HG02588 (cell line): ENCODE results near the gene COX20.
A peak's percentile ranks its signal among the peaks of the same experiment; 100 is the strongest.
"Not testable (repeated sequence)": the region's sequence is repeated elsewhere in the genome, so short reads cannot be mapped to it uniquely, and the experiment has no call there.

Experiments used
- ATAC-seq: cut with Tn5 transposase; IDR thresholded peaks from one replicate; pipeline ENCODE4 v1.9.1; 2021; ENCODE audit warnings: mild to moderate bottlenecking, moderate library complexity; ENCODE audit not compliant: unreplicated experiment

Gene COX20, protein sequence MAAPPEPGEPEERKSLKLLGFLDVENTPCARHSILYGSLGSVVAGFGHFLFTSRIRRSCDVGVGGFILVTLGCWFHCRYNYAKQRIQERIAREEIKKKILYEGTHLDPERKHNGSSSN

GRCh38 chr1:244835276-244836134 is at the start of gene COX20:
Gene COX20, plus strand, starts transcription at chr1:244835658. Its CDS starts 57 bp downstream, at chr1:244835715.
- ATAC-seq = peak; percentile 62

GRCh38 chr1:244788493-244789275 is 46.8 kb upstream of the COX20 start:
- no peak for ATAC-seq

- ATAC-seq = no peak
Observed at GRCh38 chr1:244789276-244789580, 46.2 kb upstream of the COX20 start.

DNA sequence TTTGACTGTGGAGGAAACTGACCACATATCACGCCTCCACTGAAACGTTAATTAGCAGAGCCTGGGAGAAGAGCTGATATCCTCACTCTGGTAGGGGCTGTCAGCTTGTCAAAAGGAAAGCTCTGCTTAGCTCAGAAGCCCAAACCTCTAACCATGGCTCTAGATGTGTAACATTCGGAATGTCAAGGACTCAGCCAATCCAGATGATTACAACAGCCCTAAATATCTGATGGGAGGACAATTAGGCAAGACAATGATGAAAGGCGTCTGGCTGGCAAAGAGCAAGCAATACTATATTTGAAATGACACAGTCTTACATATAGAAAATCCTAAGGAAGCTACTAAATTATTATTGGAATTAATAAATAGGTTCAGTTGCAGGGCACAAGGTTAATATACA is 45.7 kb upstream of the COX20 start:
- ATAC-seq = no peak

DNA sequence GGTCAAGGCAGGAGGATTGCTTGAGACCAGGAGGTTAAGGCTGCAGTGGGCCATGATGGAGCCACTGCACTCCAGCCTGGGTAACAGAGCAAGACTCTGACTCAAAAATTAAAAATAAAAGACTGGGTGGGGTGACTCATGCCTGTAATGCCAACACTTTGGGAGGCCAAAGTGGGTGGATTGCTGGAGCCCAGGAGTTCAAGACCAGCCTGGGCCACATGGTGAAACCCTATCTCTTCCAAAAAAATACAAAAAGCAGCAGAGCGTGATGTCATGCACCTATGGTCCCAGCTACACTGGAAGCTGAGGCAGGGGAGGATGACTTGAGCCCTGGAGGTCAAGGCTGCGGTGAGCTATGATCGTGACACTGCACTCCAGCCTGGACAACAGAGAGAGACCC is 44.4 kb upstream of the COX20 start:
- no peak for ATAC-seq

- ATAC-seq = no peak
Observed at GRCh38 chr1:244792188-244792850, 43.1 kb upstream of the COX20 start.

GRCh38 chr1:244794071-244794470 is 41.4 kb upstream of the COX20 start:
- no peak for ATAC-seq

DNA sequence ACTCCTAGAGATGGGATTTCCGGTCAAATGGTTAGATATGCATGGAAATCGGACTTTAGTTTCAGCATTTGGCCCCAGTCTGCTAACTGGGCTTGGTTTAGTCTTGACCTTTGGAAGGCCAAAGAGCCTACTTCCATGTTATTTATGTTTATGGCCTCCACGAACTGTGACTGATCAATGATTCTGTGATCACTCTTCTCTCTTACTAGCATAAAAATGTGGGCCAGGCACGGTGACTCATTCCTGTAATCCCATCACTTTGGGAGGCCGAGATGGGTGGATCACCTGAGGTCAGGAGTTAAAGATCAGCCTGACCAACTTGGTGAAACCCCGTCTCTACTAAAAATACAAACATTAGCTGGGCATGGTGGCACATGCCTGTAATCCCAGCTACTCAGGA is 40.9 kb upstream of the COX20 start:
- ATAC-seq = not testable (repeated sequence)

DNA sequence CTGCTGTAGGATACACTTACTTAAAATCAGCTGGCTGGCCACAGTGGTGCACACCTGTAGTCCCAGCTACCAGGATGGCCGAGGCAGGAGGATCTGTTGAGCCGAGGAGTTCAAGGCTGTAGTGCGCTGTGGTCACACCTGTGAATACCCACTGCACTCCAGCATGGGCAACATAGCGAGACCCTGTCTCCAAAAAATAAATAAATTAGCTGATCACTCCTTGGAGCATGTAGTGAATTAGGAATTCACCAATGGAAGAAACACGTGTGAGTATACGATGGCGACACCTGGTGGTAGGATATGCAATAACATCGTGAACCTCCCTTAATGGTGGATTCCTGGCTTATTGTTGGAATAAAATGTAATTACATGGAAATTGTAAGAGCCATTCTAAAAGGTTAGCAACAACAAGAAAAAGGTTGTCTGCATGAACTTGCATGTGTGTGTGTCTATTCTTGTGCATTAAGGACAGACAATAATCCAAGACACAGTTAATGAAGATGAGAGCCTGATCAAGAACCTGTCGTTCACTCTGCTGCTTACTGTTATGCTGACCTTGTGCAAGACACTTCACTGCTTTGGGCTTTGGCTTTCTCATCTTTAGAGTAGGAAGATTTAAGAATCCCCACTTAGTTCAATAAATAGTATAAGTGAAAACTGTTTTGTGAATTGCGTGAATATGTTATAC is 38.6 kb upstream of the COX20 start:
- no peak for ATAC-seq

GRCh38 chr1:244800821-244801220 is 34.6 kb upstream of the COX20 start:
- no peak for ATAC-seq

GRCh38 chr1:244801246-244801645 is 34.2 kb upstream of the COX20 start:
- ATAC-seq = peak; percentile 70

DNA sequence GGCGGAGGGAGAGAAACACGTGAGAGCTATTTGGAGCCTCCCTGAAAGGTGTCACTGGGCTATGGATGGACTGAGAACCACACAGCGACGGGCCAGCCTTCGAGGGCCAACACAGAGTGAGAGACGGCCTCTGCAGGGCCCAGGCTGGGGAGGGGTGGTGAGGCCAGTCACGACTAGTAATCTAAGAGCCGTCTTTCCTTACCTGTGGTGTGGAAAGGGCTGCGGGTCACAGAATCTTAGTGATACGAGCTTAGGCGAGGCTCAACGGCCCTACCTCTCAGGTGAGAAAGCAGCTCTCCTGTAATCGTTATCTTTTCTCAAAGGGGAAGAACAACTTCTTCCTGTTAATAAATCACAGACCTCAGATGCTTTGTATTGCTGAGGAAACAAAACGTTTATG is 33.4 kb upstream of the COX20 start:
- ATAC-seq = no peak

- ATAC-seq = no peak
Observed at GRCh38 chr1:244802556-244803239, 32.8 kb upstream of the COX20 start.

DNA sequence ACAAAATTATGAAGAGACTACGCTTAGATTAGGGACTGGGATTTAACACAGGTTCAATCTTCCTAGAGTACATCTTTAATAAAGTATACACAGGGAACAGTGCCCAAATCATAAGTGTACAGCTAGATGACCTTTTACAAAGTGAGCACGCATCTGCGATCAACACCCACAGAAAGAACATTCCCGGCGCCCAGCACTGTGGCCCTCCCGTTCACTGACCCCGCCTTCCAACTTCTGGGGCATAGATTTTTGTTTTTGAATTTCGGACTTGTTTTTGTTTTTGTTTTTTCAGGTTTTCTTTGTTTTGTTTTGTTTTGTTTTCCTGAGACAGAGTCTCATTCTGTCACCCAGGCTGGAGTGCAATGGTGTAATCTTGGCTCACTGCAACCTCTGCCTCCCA is 30.6 kb upstream of the COX20 start:
- no peak for ATAC-seq

DNA sequence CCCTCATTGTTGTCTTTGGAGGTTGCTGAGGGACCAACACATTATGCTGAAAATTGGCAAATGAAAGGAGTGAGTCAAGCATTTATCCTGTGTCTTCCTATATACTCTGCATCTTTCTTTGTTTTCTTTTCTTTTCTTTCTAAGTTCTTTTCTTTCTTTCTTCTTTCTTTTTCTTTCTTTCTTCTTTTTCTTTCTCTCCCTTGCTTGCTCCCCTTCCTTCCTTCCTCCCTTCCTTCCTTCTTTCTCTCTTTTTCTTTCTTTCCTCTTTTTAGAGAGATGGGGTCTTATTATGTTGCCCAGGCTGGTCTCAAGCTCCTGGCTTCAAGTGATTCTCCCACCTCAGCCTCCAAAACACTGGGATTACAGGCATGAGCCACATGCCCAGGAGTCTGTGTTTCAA is 28.3 kb upstream of the COX20 start:
- no peak for ATAC-seq

DNA sequence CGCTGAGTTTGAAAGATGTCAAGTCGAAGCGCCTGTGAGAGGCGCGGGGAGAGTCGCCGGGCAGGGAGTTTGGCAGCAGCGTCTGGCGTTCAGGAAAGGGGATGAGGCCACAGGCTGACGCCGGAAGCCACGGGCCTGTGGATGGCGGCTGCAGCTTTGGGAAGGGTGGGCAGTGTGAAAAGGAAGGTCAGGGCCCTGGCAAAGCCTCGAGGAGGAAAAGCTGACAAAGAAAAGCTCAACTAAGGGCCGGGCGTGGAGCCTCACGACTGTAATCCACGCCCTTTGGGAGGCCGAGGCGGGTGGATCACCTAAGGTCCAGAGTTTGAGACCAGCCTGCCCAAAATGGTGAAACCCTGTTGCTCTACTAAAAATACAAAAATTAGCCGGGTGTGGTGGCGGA is 25.2 kb upstream of the COX20 start:
- no peak for ATAC-seq

GRCh38 chr1:244813327-244813726 is 22.1 kb upstream of the COX20 start:
- no peak for ATAC-seq

DNA sequence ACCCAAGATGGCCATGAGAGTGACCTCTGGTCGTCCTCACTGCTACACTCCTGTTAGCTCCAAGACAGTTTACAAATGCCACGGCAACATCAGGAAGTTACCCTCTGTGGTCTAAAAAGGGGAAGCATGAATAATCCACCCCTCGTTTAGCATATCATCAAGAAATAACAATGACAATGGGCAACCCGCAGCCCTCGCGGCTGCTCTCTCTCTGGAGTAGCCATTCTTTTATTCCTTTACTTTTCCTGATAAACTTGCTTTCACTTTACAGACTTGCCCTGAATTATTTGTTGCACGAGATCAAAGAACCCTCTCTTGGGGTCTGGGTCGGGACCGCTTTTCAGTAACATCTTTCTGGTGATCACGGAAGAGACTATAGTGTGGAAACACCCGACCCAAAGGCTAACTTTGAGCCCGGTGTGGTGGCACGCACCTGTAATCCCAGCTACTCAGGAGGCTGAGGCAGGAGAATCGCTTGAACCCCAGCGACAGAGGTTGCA is 19.8 kb upstream of the COX20 start:
- ATAC-seq = no peak

GRCh38 chr1:244817415-244817894 is 18.0 kb upstream of the COX20 start:
- no peak for ATAC-seq

- no peak for ATAC-seq
Observed at GRCh38 chr1:244820131-244820530, 15.3 kb upstream of the COX20 start.
